Lung (tissue), 12 donors: Measurements from ENCODE around the gene BSDC1. TPM values are rescaled to one million over a fixed set of nuclear protein-coding genes. Genes with fewer than 3 reads are reported as not detected.

ENCODE experiments used
- ATAC-seq: fragments of 200-7000 bp; cut with Tn5 transposase; one replicate; pipeline ENCODE4 v1.9.1; 2020; ENCODE audit warnings: moderate number of reproducible peaks; ENCODE audit not compliant: insufficient read depth, low FRiP score
- DNase-seq, 3 donors: peaks; one replicate each; pipeline ENCODE4 v3.0.0-alpha.2; 2013 to 2017
- H3K27ac ChIP-seq, 2 donors: one replicate each; pipeline ENCODE4 v1.5.1; 2013; ENCODE audit warnings: mild to moderate bottlenecking in 2 of 2, moderate library complexity in 2 of 2, control low read depth in 1 of 2, inconsistent platforms in 1 of 2, low read depth in 1 of 2, low read length in 1 of 2
- H3K27me3 ChIP-seq, 3 donors: one replicate each; pipeline ENCODE4 v1.5.1; 2013; ENCODE audit warnings: low read length in 2 of 3; ENCODE audit not compliant: control insufficient read depth in 3 of 3, insufficient read depth in 3 of 3
- H3K36me3 ChIP-seq, 4 donors: one replicate each; pipeline ENCODE4 v1.5.1; 2013; ENCODE audit warnings: low read length in 4 of 4, mild to moderate bottlenecking in 1 of 4, moderate library complexity in 1 of 4; ENCODE audit not compliant: control insufficient read depth in 4 of 4, insufficient read depth in 4 of 4
- H3K4me1 ChIP-seq, 5 donors: one replicate each; pipeline ENCODE4 v1.5.1; 2013; ENCODE audit warnings: low read length in 5 of 5, mild to moderate bottlenecking in 2 of 5, moderate library complexity in 1 of 5; ENCODE audit not compliant: control insufficient read depth in 5 of 5, insufficient read depth in 5 of 5
- H3K4me3 ChIP-seq: one replicate; pipeline ENCODE4 v1.5.1; 2013; ENCODE audit warnings: mild to moderate bottlenecking, control low read depth, moderate library complexity
- H3K9ac ChIP-seq, 2 donors: one replicate each; pipeline ENCODE4 v1.5.1; 2013; ENCODE audit warnings: low read length in 2 of 2, control low read depth in 1 of 2; ENCODE audit not compliant: insufficient read depth in 1 of 2
- H3K9me3 ChIP-seq, 4 donors: one replicate each; pipeline ENCODE4 v1.5.1; 2013; ENCODE audit warnings: low read length in 3 of 4, mild to moderate bottlenecking in 1 of 4, moderate library complexity in 1 of 4; ENCODE audit not compliant: control insufficient read depth in 4 of 4, insufficient read depth in 3 of 4
- WGBS, 2 donors: extraction: QIAGEN DNeasy Blood & Tissue Kit; methylation state at CpG; one replicate each; pipeline ENCODE4 v1.1.7; 2013; 5-methylcytosine and 5-hydroxymethylcytosine counted together
- polyA plus RNA-seq, 2 donors: library from polyadenylated mRNA; stranded (reverse); fragments of 200-250 nt; gene quantifications; one replicate each; pipeline ENCODE4 v1.2.1, GENCODE V29; 2013
- total RNA-seq, 2 donors: library from RNA; depleted of rRNA in 1 of 2; stranded (reverse); fragments of >200 nt in 1 of 2; gene quantifications; one replicate each; pipeline ENCODE4 v1.2.1, GENCODE V29; 2014 to 2021
- TF ChIP-seq, protein P1 (sequence below): IDR thresholded peaks from 2 replicates; pipeline ENCODE4 v1.5.1; 2012; ENCODE audit warnings: mild to moderate bottlenecking; ENCODE audit errors: control extremely low read depth, extremely low read depth
- donor health status: control.
- donor health status: control.
- donor health status: Bipolar disorder and iron deficiency.
- donor health status: healthy.
- donor health status: DM: yes; HTN: yes; CAD: no.

BSDC1 gene
- total and polyA plus RNA-seq, 4 donors = 32.8 to 80.5 (median 48.3) TPM

DNA sequence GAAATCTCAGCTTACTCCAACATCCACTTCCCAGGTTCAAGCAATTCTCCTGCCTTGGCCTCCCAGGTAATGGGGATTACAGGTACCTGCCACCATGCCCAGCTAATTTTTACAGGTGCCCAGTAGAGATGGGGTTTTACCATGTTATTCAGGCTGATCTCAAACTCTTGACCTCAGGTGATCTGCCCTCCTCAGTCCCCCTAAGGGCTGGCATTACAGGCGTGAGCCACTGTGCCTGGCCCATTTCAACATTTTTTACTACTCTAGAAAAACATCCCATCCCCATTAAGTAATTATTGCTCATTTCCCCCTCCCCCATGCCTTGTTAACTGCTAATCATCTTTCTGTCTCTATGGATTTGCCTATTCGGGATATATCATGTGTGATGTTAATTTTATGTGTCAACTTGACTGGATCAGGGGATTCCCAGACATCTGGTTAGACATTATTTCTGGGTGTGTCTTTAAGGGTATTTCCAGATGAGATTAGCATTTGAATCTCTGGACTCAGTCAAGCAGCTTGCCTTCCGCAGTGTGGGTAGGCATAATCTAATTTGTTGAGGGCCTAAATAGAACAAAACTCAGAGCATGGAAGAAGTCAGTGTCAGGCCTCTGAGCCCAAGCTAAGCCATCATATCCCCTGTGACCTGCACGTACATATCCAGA, 37.6 kb upstream of the BSDC1 start:
- no peaks in the 10 kb centered on the region for H3K9me3 ChIP-seq
- WGBS, 2 donors = 73 to 82% methylated on average over 4 of the region's 4 CpGs
- TF ChIP-seq, protein P1, sequence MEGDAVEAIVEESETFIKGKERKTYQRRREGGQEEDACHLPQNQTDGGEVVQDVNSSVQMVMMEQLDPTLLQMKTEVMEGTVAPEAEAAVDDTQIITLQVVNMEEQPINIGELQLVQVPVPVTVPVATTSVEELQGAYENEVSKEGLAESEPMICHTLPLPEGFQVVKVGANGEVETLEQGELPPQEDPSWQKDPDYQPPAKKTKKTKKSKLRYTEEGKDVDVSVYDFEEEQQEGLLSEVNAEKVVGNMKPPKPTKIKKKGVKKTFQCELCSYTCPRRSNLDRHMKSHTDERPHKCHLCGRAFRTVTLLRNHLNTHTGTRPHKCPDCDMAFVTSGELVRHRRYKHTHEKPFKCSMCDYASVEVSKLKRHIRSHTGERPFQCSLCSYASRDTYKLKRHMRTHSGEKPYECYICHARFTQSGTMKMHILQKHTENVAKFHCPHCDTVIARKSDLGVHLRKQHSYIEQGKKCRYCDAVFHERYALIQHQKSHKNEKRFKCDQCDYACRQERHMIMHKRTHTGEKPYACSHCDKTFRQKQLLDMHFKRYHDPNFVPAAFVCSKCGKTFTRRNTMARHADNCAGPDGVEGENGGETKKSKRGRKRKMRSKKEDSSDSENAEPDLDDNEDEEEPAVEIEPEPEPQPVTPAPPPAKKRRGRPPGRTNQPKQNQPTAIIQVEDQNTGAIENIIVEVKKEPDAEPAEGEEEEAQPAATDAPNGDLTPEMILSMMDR = no peak
- ATAC-seq (no peak), DNase-seq (no peak)
- H3K4me3 ChIP-seq = no peak overlapping the region
- peaks cover 0 to 10% (median 0%) of the 10 kb centered on the region in 3 donors for H3K27me3 ChIP-seq
- no peak overlapping the region for H3K9ac ChIP-seq
- no peaks in the 10 kb centered on the region for H3K36me3 ChIP-seq
- peaks cover 0 to 3% (median 0%) of the 10 kb centered on the region in 5 donors for H3K4me1 ChIP-seq
- H3K27ac ChIP-seq = no peak overlapping the region

DNA sequence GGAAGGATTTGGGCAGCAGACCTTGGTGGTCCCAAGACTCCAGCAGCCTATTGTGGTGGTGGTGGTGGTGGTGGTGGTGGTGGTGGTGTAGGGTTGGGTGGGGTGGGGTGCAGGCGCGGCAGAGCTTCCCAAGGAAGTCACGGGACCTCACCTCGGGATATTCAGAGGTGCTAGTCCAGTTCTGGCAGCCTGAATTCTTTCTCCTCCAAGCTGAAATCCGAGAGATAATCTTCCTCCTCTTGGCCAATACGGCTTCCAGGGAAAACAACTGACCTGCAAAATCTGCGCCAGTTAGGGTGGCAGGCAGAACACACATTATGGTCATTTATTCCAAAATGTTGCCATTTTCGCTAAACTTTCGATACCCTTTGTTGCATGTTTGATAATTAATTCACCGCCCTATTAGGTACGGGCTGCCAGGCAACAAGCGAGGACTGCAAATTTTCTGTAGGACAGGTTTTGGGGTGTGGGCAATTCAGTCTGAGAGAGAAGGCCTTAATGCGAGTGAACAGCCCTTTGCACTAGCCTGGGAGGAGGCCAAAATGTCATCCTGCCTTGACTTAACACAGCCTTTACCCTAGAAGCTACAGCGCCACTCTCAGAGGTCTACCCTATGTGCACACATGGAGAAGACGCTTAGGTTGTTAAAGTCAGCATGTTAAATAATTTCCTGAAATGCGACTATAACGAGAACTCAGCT, 33.2 kb upstream of the BSDC1 start:
- Histone ChIP-seq H3K9ac (no peak overlapping the region), H3K4me1 (peaks cover 0 to 7% (median 0%) of the 10 kb centered on the region in 5 donors), H3K36me3 (no peaks in the 10 kb centered on the region), H3K27me3 (peaks cover 0 to 10% (median 0%) of the 10 kb centered on the region in 3 donors), H3K9me3 (no peaks in the 10 kb centered on the region), H3K4me3 (no peak overlapping the region), H3K27ac (no peak overlapping the region)
- ATAC-seq (no peak), DNase-seq (no peak)
- WGBS, 2 donors = 76 to 79% methylated on average over 17 of the region's 17 CpGs
- TF ChIP-seq, protein P1 = no peak

DNA sequence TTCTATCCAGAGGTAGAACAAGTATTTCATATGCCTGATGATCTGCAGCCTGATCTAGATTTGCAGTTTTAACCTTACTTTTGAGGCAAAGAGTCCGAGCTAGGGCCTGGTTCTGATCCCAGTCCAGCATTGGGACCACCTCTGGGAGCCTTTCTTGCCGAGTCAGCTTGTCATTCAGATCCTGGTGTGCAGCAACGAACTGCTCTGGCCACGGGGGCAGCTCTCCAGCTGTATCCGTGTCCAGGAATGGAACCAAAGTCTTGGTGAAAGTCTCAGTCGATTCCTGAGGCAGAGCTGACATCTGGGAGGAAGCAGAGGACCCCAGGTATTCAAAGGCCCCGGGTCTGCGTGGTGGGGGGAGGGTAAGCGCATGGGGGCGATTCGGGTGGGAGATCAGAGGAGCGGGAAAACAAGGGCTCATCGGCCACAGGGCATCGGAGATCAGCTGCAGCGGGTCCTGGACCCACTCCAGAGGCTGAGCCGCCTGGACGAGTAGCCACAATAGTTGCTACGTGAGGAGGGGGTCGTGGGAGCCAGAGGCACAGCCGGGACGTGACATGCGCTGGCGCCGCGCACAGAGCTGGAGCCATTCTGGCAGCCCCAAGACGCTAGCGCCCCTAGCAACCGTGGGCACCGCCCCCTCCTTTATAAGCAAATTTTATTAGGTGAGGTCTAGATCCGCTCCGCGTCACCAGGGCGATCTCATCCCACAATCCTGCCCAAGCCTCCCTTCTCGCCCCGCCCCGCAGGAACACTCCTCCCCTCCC, 32.4 kb upstream of the BSDC1 start:
- H3K9me3 ChIP-seq = no peaks in the 10 kb centered on the region
- H3K9ac ChIP-seq = peak overlapping the region in 1 of 2 donors; percentile 25
- no peak overlapping the region for H3K4me3 ChIP-seq
- no peak overlapping the region for H3K27ac ChIP-seq
- TF ChIP-seq, protein P1 = no peak
- H3K4me1 ChIP-seq = peaks cover 0 to 7% (median 0%) of the 10 kb centered on the region in 5 donors
- DNase-seq (peak; percentile 69 to 74 (median 72)), ATAC-seq (no peak)
- peaks cover 0 to 10% (median 0%) of the 10 kb centered on the region in 3 donors for H3K27me3 ChIP-seq
- no peaks in the 10 kb centered on the region for H3K36me3 ChIP-seq
- WGBS, 2 donors = 11 to 13% methylated on average over 35 to 36 of the region's 36 CpGs
